GM19452 (cell line): Measurements from ENCODE around the gene NUP62.
A peak's percentile ranks its signal among the peaks of the same experiment; 100 is the strongest.
"Not testable (repeated sequence)": the region's sequence is repeated elsewhere in the genome, so short reads cannot be mapped to it uniquely, and the experiment has no call there.

Experiments
- ATAC-seq: cut with Tn5 transposase; IDR thresholded peaks from one replicate; pipeline ENCODE4 v1.9.1; 2021; ENCODE audit not compliant: unreplicated experiment

NUP62 gene

GRCh38 chr19:49951806-49952478 is 22.6 kb upstream of the NUP62 start:
- ATAC-seq: no peak

- no peak for ATAC-seq
Measured at GRCh38 chr19:49950956-49951526, 21.7 kb upstream of the NUP62 start.

GRCh38 chr19:49950590-49950948 is 21.3 kb upstream of the NUP62 start:
- no peak for ATAC-seq

GRCh38 chr19:49949742-49950589 is 20.7 kb upstream of the NUP62 start:
- ATAC-seq: no peak

GRCh38 chr19:49946415-49946814 is 17.1 kb upstream of the NUP62 start:
- no peak for ATAC-seq

GRCh38 chr19:49944567-49944966 is 15.3 kb upstream of the NUP62 start:
- ATAC-seq: not testable (repeated sequence)

- ATAC-seq: no peak
Measured at GRCh38 chr19:49940482-49940791, 11.1 kb upstream of the NUP62 start.

GRCh38 chr19:49939721-49940481 is 10.6 kb upstream of the NUP62 start:
- ATAC-seq: no peak

- ATAC-seq: no peak
Measured at GRCh38 chr19:49938662-49939061, 9.4 kb upstream of the NUP62 start.

- ATAC-seq: no peak
Measured at GRCh38 chr19:49937750-49938381, 8.6 kb upstream of the NUP62 start.

- ATAC-seq: no peak
Measured at GRCh38 chr19:49936549-49936948, 7.2 kb upstream of the NUP62 start.

GRCh38 chr19:49933643-49934042 is 4.3 kb upstream of the NUP62 start:
- no peak for ATAC-seq

- ATAC-seq: no peak
Measured at GRCh38 chr19:49932731-49933131, 3.4 kb upstream of the NUP62 start.

GRCh38 chr19:49932041-49932451 is 2.7 kb upstream of the NUP62 start:
- ATAC-seq: no peak

- no peak for ATAC-seq
Measured at GRCh38 chr19:49931293-49932040, 2.2 kb upstream of the NUP62 start.

GRCh38 chr19:49930483-49931011 is 1.2 kb upstream of the NUP62 start:
- ATAC-seq: no peak

GRCh38 chr19:49929611-49930482 is 543 bp upstream of the NUP62 start:
- peak; percentile 63 for ATAC-seq

GRCh38 chr19:49927526-49928264 is 1.6 kb downstream of the NUP62 start:
- ATAC-seq: no peak
